Ecto neural progenitor cell (in vitro differentiated cells): ENCODE measurements around the gene SLC9A3.

ENCODE experiments used
- DNase-seq: peaks from one replicate; pipeline ENCODE4 v3.0.0-alpha.2; 2018; ENCODE audit warnings: low spot score

SLC9A3 gene

GRCh38 chr5:538271-538771 is 14.1 kb upstream of the SLC9A3 start:
- DNase-seq = no peak

- no peak for DNase-seq
Observed at GRCh38 chr5:537621-538071, 13.4 kb upstream of the SLC9A3 start.

- DNase-seq = no peak
Observed at GRCh38 chr5:537098-537497, 12.8 kb upstream of the SLC9A3 start.

- no peak for DNase-seq
Observed at GRCh38 chr5:535846-536698, 11.8 kb upstream of the SLC9A3 start.

- no peak for DNase-seq
Observed at GRCh38 chr5:534743-535671, 10.8 kb upstream of the SLC9A3 start.

GRCh38 chr5:533955-534742 is 9.9 kb upstream of the SLC9A3 start:
- DNase-seq = no peak

- no peak for DNase-seq
Observed at GRCh38 chr5:533243-533954, 9.2 kb upstream of the SLC9A3 start.

GRCh38 chr5:532521-533242 is 8.4 kb upstream of the SLC9A3 start:
- DNase-seq = no peak

- DNase-seq = no peak
Observed at GRCh38 chr5:531749-532315, 7.6 kb upstream of the SLC9A3 start.

GRCh38 chr5:531101-531748 is 7.0 kb upstream of the SLC9A3 start:
- no peak for DNase-seq

- DNase-seq = no peak
Observed at GRCh38 chr5:530001-530955, 6.0 kb upstream of the SLC9A3 start.

- no peak for DNase-seq
Observed at GRCh38 chr5:528629-529511, 4.6 kb upstream of the SLC9A3 start.

GRCh38 chr5:527646-528628 is 3.7 kb upstream of the SLC9A3 start:
- no peak for DNase-seq

- DNase-seq = no peak
Observed at GRCh38 chr5:526456-527088, 2.3 kb upstream of the SLC9A3 start.

- DNase-seq = no peak
Observed at GRCh38 chr5:525916-526315, 1.7 kb upstream of the SLC9A3 start.
